Measurements from ENCODE around the gene CNTLN.
"Not testable (repeated sequence)": the region's sequence is repeated elsewhere in the genome, so short reads cannot be mapped to it uniquely, and the experiment has no call there.

Gene CNTLN

DNA sequence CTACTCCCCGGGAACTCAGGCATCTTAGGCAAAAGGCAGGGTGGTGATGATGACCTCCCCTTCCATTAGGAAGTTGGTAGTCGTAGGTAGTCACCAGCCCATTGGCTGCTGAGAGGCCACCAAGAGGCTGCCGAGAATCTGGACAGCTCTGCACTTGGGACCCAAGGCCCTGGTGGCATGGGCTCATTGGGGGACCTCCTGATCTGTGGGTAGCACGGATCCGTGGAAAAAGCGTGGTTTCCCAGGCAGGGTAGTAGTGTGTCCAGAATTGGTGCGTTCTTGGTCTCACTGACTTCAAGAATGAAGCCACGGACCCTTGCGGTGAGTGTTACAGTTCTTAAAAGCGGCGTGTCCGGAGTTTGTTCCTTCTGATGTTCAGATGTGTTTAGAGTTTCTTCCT, 158.8 kb downstream of the CNTLN start:
- no peak for DNase-seq (ENCODE audit: low read depth)

DNA sequence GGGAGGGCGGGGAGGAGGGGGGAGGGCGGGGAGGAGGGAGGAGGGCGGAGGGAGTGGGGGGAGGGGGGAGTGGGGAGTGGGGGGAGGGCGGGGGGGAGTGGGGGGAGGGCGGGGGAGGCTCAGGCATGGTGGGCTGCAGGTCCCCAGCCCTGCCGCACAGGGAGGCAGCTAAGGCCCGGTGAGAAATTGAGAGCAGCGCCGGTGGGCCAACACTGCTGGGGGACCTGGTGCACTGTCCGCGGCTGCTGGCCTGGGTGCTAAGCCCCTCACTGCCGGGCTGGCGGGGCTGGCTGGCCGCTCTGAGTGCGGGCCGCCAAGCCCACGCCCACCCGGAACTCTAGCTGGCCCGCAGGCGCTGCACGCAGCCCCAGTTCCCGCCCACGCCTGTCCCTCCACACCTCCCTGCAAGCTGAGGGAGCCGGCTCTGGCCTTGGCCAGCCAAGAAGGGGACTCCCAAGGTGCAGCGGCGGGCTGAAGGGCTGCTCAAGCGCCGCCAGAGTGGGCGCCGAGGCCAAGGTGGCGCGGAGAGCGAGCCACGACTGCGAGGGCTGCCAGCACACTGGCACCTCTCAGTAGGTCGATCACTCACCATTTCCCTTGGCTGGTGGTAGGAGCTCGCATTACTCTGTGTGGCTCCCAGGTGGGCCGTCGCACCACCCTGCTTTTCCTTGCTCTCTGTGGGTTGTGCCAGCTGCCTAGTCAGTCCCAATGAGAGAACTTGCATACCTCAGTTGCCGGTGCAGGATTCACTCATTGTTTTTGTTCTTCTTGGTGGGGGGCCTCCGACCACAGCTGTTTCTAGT, 160.2 kb downstream of the CNTLN start:
- DNase-seq (ENCODE audit: low read depth), result no peak

DNA sequence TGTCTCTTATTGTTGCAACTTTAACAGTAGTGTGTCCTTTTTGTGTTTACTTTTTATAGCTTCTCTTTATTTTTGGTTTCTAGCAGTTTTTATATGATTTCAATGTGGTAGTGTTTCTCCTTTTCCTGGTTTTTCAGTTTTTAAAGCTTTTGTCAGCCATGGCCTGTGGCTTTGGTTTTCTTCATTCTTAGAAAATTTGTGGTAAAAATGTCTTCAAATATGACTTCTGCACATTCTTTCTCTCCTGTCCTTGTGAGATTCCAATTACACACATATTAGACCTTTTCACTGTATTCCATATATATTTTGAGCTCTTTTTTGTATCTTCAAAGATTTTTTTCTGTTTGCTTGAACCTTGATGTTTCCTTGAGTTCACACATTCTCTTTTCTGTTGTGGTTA, 180.5 kb downstream of the CNTLN start:
- DNase-seq (ENCODE audit: low read depth), result no peak

DNA sequence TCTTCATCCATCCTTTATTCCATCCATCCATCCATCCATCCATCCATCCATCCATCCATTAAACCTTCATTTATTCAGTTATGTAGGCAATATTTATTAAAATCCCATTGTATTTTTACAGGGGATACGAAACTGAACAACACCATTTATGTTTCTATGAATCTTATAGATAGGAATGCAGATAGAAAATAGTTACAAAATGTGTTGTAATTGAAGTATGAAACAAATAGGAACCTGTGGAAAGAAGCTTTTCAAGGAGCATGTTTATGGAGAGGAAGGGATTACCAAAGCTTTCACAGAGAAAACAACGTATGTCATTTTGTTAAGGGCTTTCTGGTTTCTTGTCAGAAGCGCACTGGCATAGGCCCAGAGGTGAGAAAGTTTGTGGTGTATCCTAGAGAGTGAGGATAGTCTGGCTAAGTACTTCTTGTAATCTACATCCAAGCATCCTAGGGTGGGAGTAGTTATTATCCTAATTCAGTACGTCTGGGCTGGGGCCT, 184.0 kb downstream of the CNTLN start:
- DNase-seq (ENCODE audit: low read depth), result no peak

DNA sequence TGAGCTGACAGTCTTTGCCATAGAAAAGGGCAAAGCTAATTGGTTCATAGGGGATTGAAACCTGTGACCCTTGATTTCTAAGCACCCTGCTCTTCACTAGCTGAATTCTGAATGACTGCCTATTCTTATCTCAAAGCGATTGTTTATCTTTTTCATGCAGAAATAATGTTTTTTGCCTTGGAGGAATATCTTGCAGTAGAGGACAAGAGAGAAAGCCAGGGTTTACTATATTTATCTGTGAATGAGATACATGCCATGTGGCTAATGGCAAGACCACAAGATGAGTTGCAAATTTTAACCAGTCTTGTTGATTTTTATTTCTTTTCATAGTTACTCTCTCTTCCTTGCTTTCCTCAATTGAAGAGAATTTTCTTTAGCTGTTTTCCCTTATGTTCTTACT, 185.0 kb downstream of the CNTLN start:
- no peak for DNase-seq (ENCODE audit: low read depth)

DNA sequence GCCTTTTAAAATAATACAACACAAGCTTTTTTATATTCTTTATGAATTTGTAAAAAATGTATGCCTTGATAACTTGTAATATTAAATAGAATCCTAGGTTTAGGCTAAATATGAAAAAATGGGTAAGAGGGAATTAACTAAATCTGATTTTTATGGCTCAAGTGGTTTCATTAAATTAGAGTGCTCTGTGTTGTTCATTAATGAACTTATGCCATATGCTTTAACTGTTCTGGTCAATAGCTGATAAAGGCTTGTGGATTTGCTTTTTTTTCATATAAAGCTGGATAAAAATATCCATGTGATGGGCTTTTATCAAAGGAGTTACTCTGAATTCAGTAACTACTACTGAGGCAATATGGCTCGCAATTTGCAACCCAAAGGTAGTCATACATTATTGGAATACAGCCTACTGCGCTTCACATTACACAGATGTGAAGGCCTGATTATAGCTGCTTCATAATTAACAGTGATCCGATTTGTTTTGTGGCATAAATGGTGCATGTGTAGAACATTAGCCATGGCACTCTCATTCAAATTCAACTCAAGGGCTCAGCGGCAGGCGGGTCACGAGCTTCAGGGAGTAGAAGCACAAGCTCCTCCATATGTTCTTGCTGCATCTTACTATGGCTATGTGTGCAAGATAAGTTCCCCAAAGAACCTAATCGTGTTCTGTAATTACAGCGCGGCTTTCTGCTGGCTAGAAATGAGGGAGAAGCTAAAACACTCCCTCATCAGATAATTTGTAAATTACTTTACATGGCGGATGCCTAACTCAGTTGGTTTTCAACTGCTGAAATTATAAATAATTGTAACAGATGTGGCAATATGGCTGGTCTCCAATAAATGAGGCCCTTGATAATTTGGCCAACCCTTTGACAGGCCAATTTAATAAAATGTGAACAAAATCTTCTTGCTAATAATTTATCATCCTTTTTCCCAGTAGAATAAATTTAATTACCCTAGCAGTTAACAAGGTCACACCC, 188.3 kb downstream of the CNTLN start:
- no peak for DNase-seq (ENCODE audit: low read depth)

DNA sequence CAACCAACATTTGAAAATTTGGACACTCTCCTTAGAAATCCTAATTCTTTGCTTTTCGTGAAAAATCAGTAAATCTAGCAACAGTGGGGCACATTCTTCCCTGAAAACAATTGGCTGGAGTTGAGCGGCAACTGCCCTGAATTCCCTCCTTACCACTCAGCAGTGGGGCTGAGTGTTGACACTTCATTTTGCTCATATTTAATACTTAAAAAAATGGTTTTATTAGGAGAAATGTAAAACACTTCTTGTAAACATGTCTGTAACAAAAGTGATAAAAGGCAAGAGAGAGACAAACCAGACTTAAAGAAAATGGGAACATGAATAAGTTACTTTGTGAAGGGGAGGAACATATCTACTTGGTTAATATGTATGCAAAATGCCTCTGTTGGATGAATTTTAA, 193.5 kb downstream of the CNTLN start:
- no peak for DNase-seq (ENCODE audit: low read depth)

DNA sequence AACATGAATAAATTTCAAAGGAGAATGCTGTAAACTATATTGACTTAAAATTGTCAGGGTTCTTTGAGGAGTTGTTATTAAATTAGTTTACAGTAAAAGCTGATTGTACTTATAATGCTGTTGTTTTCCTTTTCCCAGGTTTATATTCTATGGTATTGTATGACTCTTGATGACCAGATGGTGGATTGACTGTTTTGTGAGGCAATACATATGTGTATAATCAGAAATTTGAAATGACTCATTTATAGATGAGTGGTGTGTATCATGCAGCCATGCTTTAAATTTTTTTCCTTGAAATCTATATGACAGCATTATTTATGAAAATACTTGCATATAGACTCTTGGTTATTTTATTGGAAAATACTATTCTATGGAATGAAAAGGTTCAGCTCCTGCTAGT, 195.3 kb downstream of the CNTLN start:
- DNase-seq (ENCODE audit: low read depth), result no peak

DNA sequence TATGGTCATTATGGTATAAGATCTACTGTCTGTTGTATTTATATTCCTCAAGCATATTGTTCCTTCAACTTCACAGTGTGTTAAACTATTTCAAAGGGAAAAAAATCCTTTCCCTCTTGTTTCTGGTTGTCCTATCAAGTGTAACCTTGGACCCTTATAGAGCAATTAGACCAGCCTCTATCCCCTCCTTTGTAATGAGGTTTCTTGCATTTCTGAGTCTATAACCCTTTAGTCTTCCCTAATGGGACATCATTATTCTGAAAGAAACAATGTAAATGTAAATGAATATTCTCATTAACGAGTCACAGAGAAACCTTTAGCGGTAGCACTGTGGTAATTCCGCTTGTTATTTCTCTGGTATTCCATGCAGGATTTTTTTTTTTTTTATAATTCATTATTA, 197.3 kb downstream of the CNTLN start:
- no peak for DNase-seq (ENCODE audit: low read depth)

DNA sequence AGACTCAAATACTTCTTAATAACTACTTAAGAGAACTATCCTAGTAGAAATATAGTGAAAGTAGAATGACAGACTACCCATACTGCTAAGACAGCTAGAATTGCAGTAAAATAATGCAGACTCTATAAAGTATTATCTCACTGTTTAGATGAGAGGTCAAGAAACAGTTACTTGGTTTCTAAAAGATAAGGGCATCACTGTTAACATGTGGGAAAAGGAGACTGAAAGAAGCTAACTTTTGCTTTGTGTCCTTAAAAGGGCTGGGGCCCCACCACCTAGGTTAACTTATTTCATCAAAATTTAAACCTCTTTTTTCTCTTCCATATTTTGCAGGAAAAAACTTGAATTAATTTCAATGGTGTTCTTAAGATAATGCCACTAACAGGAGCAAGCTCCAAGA, 204.3 kb downstream of the CNTLN start:
- DNase-seq (ENCODE audit: low read depth), result no peak

DNA sequence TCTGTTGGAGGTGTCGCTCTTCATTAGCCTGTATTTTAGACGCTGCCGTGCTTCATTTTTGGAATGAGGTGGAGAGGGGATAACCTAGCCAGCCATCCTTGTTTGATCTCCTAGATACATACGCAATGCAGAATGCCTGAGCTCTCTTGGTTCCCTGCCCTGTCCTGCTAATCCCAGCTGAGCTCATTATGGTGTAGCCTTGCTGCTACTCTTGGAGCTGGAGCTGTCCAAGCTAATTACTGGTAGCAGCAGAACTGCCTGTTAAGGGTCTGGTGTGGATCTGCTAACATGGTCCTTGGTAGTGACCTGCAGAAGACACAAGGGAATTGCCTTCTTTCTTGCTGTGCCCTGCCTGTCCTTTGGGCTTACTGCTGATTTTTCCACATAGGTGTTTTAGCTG, 207.9 kb downstream of the CNTLN start:
- DNase-seq (ENCODE audit: low read depth), result no peak

DNA sequence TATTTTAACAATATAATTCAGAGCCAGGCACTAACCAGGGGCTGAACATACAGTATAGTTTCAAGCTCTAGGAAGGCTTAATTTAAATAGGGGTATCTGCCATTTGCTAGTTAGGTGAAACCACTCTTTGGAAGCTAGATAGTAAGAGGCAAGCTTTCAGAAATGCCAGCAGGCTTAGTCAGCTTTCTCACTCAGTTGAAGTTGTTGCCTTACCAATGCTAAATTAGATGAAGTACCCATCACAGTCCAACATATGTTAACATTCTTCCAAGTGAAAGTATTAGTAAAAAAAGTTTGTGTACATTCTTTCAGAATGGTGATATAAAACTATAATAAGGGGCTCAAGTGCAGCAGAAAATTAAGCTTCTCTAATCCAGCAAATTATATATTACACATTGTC, 215.0 kb downstream of the CNTLN start:
- DNase-seq (ENCODE audit: low read depth), result no peak

DNA sequence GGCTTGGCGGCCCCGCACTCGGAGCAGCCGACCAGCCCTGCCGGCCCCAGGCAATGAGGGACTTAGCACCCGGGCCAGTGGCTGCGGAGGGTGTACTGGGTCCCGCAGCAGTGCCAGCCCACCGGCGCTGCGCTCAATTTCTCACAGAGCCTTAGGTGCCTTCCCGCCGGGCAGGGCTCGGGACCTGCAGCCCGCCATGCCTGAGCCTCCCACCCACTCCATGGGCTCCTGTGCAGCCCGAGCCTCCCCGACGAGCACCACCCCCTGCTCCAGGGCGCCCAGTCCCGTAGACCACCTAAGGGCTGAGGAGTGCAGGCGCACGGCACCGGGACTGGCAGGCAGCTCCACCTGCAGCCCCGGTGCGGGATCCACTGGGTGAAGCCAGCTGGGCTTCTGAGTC, 219.2 kb downstream of the CNTLN start:
- not testable (repeated sequence) for DNase-seq (ENCODE audit: low read depth)

DNA sequence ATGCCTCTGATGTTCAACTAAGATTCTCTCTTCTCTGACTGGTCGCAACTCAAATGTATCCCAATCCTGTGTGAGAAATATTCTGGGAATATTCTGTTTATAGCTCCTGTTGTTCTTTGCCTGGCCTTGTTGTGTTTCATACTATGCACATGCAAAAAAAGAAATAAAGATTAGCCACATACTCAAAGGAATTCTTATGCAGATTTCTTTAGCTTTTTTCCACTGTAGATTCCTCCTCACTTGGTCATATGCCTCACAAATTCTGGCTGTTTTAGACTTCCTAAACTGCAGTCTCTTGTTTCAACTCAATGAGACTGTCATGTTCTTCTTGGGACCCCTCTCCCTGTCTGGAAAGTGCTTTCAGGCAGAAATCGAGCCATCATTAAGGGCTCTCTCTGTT, 226.5 kb downstream of the CNTLN start:
- DNase-seq (ENCODE audit: low read depth), result no peak

DNA sequence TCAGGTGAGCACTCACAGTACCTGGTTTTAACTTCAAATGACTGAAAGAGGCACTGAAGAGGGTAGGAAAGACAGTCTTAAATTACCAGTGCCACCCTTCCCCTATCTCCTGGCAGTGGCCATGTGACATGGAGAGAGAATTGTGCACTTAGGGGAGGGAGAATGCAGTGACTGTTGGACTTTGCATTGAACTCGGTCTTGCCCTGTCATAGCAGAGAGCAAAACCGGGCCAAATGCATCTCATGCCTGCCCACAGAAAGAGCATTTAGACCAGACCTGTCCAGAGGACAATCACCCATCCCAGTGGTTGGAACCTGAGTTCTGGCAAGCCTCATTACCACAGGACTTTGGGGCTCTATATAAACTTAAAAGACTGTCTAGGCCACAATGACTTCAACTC, 232.2 kb downstream of the CNTLN start:
- no peak for DNase-seq (ENCODE audit: low read depth)

DNA sequence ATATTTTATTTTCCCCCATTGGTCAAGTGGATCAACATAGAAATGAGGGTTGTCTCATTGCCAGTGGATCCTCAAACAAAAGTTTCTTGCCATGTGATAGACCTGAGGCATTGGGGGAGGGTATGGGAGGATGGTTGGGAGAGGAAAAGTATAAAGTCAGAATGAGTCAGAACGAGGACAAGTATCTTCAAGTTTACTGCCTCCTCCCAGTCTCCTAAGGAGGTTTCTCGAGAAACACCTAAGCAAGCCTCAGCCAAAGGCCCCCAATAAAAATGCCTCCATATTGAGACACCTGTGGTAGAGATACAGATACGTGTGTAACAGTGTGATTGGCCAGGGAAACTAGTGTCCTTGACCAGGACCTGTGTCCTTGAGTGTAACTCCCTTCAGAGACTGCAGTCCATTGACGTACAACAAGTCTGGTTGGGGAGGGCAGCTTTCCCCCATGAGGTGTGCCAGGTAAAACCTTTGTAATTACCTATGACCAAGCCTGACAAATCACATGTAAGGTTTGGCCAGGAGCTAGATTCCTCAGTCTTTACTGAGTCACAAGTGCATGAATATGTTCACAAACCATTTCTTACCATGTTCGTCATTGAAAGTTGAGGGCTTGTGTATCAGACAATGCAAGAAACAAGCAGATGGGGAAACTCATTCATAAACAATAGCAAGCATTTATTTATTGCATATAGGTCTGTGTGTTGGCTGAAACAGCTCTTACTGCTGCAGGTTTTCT, 245.5 kb downstream of the CNTLN start:
- no peak for DNase-seq (ENCODE audit: low read depth)

DNA sequence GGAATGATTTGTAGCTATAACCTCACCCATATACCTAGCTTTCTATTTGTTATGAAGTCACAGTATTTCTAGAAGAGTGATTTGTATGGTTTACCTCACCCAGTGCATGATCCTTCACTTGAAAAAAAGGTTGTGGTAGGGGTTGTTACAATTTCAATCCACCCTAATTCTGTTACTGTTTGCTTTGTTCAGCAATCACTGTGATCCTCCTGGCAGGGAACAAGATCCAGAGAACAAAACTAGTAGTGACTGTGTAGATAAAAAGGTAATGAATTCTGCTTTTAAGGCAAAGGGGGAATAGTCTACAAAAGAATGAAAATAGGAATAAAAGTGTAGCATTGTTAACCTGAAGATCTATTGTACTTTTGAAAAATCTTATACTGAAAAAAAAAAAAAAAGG, 252.7 kb downstream of the CNTLN start:
- no peak for DNase-seq (ENCODE audit: low read depth)

DNA sequence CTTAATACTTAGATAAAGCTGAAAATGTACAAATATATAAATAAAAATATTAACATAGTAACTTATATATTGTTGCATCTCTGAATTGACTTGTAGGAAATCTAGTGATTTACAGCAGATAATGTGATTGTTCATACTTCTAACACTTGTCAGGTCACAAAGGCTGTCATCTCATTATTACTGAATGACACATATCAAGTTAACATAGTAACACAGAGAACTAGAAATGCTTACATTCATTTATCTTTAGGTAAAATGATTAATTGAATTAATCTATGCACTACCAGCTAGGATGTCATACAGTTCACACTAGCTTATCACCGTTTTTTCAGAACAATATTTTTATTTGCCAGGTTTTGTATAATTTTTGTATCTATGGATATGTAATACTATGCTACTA, 254.2 kb downstream of the CNTLN start:
- DNase-seq (ENCODE audit: low read depth), result no peak

DNA sequence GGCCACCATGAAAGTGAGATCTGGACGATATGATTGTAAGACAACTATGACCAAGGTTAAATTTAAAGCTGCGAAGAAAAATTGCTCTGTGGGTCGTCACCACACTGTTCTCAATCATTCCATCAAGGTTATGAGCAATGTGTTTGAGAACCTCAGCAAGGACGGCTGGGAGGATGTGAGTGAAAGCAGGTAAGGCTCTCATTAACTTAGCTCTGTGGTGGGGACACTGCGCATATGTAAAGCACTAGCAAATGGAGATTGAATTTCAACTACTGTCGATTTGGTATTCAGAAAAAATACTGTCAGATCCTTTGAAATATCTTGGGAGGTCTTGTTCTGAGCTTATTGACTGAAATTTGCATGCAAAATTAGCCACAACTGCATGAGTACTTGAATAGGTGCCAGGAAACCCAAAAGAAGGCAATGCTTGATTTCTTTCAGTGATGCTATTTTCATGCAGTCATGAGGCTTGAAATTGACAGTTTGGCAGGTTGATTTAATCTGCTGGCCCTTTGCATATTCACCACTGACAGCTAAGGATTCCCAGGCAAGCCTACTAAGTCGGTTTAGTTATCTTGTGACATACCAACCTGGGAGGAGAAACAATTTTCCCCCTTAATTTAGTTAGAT, 260.2 kb downstream of the CNTLN start:
- DNase-seq (ENCODE audit: low read depth), result no peak

DNA sequence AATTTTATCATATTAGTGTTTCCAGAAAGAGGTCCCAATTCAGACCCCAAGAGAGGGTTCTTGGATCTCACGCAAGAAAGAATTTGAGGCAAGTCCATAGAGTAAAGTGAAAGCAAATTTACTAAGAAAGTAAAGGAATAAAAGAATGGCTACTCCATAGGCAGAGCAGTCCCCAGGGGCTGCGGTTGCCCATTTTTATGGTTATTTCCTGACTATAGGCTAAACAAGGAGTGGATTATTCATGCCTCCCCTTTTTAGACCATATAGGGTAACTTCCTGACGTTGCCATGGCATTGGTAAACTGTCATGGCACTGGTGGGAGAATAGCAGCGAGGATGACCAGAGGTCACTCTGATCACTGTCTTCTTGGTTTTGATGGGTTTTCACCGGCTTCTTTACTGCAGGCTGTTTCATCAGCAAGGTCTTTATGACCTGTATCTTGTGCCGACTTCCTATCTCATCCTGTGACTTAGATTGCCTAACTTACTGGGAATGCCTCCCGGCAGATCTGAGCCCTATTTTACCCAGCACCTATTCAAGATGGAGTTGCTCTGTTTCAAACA, 262.4 kb downstream of the CNTLN start:
- DNase-seq (ENCODE audit: low read depth), result not testable (repeated sequence)

DNA sequence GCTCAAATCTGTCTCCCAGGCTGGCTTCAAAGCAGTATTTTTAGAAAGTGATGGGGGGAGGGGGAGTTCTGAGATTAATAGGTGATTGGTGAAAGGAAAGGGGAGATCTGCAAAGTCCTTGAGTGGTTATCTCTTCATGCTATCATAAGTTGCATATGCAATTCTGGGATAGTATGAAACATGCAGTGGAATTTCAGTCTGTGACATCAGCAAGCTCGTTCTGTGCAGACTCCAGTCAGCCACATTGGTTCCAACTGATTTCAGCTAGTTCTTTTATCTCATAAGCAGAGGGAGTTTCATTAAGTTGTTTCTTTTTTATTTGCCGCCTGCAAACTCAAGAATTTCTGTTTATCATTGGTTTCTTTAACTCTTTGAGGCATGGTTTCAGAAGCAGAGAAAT, 263.5 kb downstream of the CNTLN start:
- no peak for DNase-seq (ENCODE audit: low read depth)

DNA sequence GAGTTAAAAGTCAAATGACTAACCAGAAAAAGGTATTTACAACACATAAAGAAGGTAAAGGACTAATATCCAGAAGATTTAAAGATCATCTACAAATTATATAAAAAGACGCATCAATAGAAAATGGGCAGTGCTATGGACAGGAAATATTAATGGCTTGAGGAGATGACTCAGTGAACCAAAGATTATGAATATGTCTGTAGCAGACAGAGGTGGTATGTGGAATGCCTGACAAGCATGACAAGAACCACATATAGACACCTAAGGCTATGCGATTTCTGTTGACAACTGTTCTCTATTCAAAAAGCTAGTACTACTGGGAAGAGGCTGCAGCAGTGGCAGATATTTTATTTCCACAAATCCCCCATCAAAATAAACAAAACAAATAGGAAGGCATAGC, 267.0 kb downstream of the CNTLN start:
- DNase-seq (ENCODE audit: low read depth), result no peak
